Measurements from ENCODE around the gene TEX11.

- TF ChIP-seq CTCF (IDR thresholded peaks at IDR 0.05; ENCODE audit: low read length) (no peak), EZH2 (IDR thresholded peaks at IDR 0.05; ENCODE audit: borderline replicate concordance, low read length) (no peak)
Measured at GRCh38 chrX:70527610-70528345, 380.7 kb downstream of the TEX11 start.
